ENCODE data around the gene PLEKHM2.

GRCh38 chr1:15680561-15681348, 3.4 kb upstream of the PLEKHM2 start:
- TF ChIP-seq POLR2A (IDR thresholded peaks at IDR 0.05; ENCODE audit: low read depth, low read length) (no peak), POLR2AphosphoS5 (IDR thresholded peaks at IDR 0.05; ENCODE audit: low read depth, low read length) (no peak), TAF1 (IDR thresholded peaks at IDR 0.05; ENCODE audit: borderline replicate concordance, low read depth, low read length) (no peak)

Data from GM12892 (cell line).